ENCODE data around the gene RANBP1.

Gene RANBP1

GRCh38 chr22:20171288-20172140, 55.6 kb downstream of the RANBP1 start:
- Histone ChIP-seq H3K36me3 (no peaks in the 10 kb centered on the region), H3K4me3 (no peak overlapping the region), H3K27ac (no peak overlapping the region), H3K9me3 (no peaks in the 10 kb centered on the region), H3K27me3 (peaks cover 0 to 18% of the 10 kb centered on the region in 2 donors), H3K4me1 (no peaks in the 10 kb centered on the region)
- DNase-seq, result no peak
- intact Hi-C loops (cut with DNase I; ENCODE audit: low total_unique reads), result no loop called here
- no peak for TF ChIP-seq CTCF (IDR thresholded peaks at IDR 0.05)

DNA sequence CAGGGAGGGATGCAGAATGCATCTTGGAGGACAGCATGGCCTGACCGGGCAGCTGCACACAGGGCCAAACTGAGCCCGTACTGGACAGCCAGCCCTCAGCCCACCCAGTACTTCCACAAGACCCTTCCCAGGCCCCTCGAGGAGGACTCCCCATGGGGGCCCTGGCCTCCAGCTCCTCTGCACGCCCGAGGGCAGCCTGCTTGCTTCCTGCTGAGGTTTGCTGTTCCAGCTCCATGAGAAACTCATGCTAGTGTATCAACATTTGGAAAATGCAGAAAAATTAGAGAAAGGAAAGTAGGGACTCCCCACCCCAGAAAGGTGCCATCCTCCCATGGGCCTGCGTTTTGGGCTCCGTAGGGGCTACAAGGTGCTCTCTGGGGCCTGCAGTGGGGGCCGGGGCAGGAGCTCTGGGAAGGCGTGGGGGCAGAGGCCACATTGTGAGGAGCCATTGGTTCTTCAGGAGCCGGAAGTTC, 56.3 kb downstream of the RANBP1 start:
- Histone ChIP-seq H3K27me3 (peaks cover 0 to 18% of the 10 kb centered on the region in 2 donors), H3K9me3 (no peaks in the 10 kb centered on the region), H3K27ac (no peak overlapping the region), H3K36me3 (no peaks in the 10 kb centered on the region), H3K4me3 (no peak overlapping the region), H3K4me1 (no peaks in the 10 kb centered on the region)
- no peak for DNase-seq
- TF ChIP-seq CTCF (IDR thresholded peaks at IDR 0.05), result no peak
- intact Hi-C loops (cut with DNase I; ENCODE audit: low total_unique reads), result no loop called here

GRCh38 chr22:20173246-20173645, 57.3 kb downstream of the RANBP1 start:
- TF ChIP-seq CTCF (IDR thresholded peaks at IDR 0.05), result no peak
- intact Hi-C loops (cut with DNase I; ENCODE audit: low total_unique reads), result no loop called here
- DNase-seq, result no peak
- Histone ChIP-seq H3K27ac (no peak overlapping the region), H3K4me1 (no peaks in the 10 kb centered on the region), H3K27me3 (peaks cover 0 to 17% of the 10 kb centered on the region in 2 donors), H3K36me3 (no peaks in the 10 kb centered on the region), H3K4me3 (no peak overlapping the region), H3K9me3 (no peaks in the 10 kb centered on the region)

DNA sequence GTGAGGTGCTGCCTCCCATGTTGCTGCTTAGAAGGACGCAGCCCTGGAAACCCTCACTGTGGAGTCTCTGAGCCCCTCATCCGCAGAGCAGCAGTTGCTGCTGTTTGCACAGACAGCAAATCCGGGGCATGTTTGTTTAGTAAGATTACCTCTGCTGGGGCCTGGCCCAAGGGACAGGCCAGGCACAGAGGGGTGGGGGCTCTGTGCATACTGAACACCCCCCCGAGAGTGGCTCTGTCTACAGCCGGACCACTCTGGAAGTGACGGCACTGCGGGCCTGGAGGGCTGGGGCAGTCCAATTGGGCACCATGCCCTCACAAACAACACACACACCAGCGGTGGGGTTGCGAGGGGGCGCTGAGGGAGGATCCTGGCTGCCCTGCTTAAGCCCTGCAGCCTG, 57.9 kb downstream of the RANBP1 start:
- no peak overlapping the region for H3K4me3 ChIP-seq
- no peaks in the 10 kb centered on the region for H3K9me3 ChIP-seq
- no peak for TF ChIP-seq CTCF (IDR thresholded peaks at IDR 0.05)
- no peak overlapping the region for H3K27ac ChIP-seq
- no peaks in the 10 kb centered on the region for H3K4me1 ChIP-seq
- H3K27me3 ChIP-seq, result peaks cover 0 to 15% of the 10 kb centered on the region in 2 donors
- no peak for DNase-seq
- no peaks in the 10 kb centered on the region for H3K36me3 ChIP-seq
- intact Hi-C loops (cut with DNase I; ENCODE audit: low total_unique reads), result no loop called here

GRCh38 chr22:20174785-20175596, 59.1 kb downstream of the RANBP1 start:
- no peak for DNase-seq
- no peak for TF ChIP-seq CTCF (IDR thresholded peaks at IDR 0.05)
- no peaks in the 10 kb centered on the region for H3K9me3 ChIP-seq
- H3K4me3 ChIP-seq, result no peak overlapping the region
- no peaks in the 10 kb centered on the region for H3K4me1 ChIP-seq
- H3K27me3 ChIP-seq, result peaks cover 0 to 8% of the 10 kb centered on the region in 2 donors
- no peak overlapping the region for H3K27ac ChIP-seq
- no peaks in the 10 kb centered on the region for H3K36me3 ChIP-seq
- intact Hi-C loops (cut with DNase I; ENCODE audit: low total_unique reads), result no loop called here
